Caco-2 (cell line): ENCODE measurements around the gene NCF4. TPM values are rescaled to one million over a fixed set of nuclear protein-coding genes. Genes with fewer than 3 reads are reported as not detected.

ENCODE experiments used
- BruUV-seq: library from RNA; stranded (reverse); fragments of 400-500 nt; replicated peaks from 2 replicates; lab custom pipeline; 2021; lab: Mats Ljungman, UMichigan
- CTCF ChIA-PET: fragments of 300-600 bp; sonication (Branson Sonifier 250); formaldehyde crosslinking; loops from one replicate; lab custom pipeline; 2022; ENCODE audit warnings: antibody characterized with exemption; lab: Charles Lee
- POLR2A ChIA-PET: fragments of 300-600 bp; sonication (Branson Sonifier 250); formaldehyde crosslinking; loops from one replicate; lab custom pipeline; 2022; ENCODE audit warnings: antibody characterized with exemption; lab: Charles Lee
- DNase-seq, 2 experiments: peaks; one replicate each; pipeline versions ENCODE4 v3.0.0 to v3.0.0-alpha.2; 2020 to 2022
- H3K27me3 ChIP-seq: replicated peaks from 2 replicates; pipeline ENCODE4 v1.6.0; 2011; ENCODE audit warnings: low read length; ENCODE audit not compliant: control insufficient read depth, insufficient read depth
- H3K36me3 ChIP-seq: 2 replicates; pipeline ENCODE4 v1.5.1; 2011; ENCODE audit warnings: low read length; ENCODE audit not compliant: control insufficient read depth, insufficient read depth
- H3K4me1 ChIP-seq: fragments of 250-450 bp; sonication (Bioruptor Pico); 2 replicates; pipeline ENCODE4 v1.5.1; 2020; ENCODE audit warnings: mild to moderate bottlenecking
- H3K4me3 ChIP-seq: 2 replicates; pipeline ENCODE4 v1.5.1; 2011; ENCODE audit warnings: low read depth, mild to moderate bottlenecking, control low read depth, low read length
- H3K9me3 ChIP-seq: fragments of 250-450 bp; sonication (Bioruptor Pico); 2 replicates; pipeline ENCODE4 v1.5.1; 2020; ENCODE audit warnings: mild to moderate bottlenecking, moderate library complexity
- H3K27ac Mint-ChIP-seq: one replicate; pipeline ENCODE4 v1.8.0; 2022; ENCODE audit warnings: mixed read lengths; ENCODE audit not compliant: unreplicated experiment
- H3K27me3 Mint-ChIP-seq: one replicate; pipeline ENCODE4 v1.8.0; 2022; ENCODE audit warnings: mixed read lengths; ENCODE audit not compliant: insufficient read depth, unreplicated experiment
- H3K36me3 Mint-ChIP-seq: one replicate; pipeline ENCODE4 v1.8.0; 2022; ENCODE audit warnings: mild to moderate bottlenecking, mixed read lengths; ENCODE audit not compliant: insufficient read depth, unreplicated experiment
- H3K4me1 Mint-ChIP-seq: one replicate; pipeline ENCODE4 v1.8.0; 2022; ENCODE audit warnings: low read depth, mixed read lengths; ENCODE audit not compliant: unreplicated experiment
- H3K4me3 Mint-ChIP-seq: one replicate; pipeline ENCODE4 v1.8.0; 2022; ENCODE audit warnings: mild to moderate bottlenecking, moderate library complexity, mixed read lengths; ENCODE audit not compliant: unreplicated experiment
- H3K9me3 Mint-ChIP-seq: one replicate; pipeline ENCODE4 v1.8.0; 2022; ENCODE audit warnings: mixed read lengths; ENCODE audit not compliant: unreplicated experiment
- intact Hi-C: fragments of 100-400 bp; cut with micrococcal nuclease; formaldehyde crosslinking; loops from one replicate; pipeline ENCODE4 v1.10.0; 2022; ENCODE audit not compliant: unreplicated experiment
- total RNA-seq: library from RNA; stranded (reverse); gene quantifications from 2 replicates; pipeline ENCODE4 v1.2.3, GENCODE V29; 2022
- TF ChIP-seq, protein P1 (sequence below), 2 experiments: fragments of 200-600 bp in 1 of 2; IDR thresholded peaks; 1 replicate in 1 of 2; 2 replicates in 1 of 2; pipeline versions ENCODE4 v1.5.1 to v1.8.0; 2011 to 2022; ENCODE audit warnings: antibody characterized with exemption in 1 of 2, control low read depth in 1 of 2, inconsistent platforms in 1 of 2, low read depth in 1 of 2, low read length in 1 of 2, mild to moderate bottlenecking in 1 of 2, moderate library complexity in 1 of 2; ENCODE audit not compliant: insufficient read depth in 1 of 2, severe bottlenecking in 1 of 2, unreplicated experiment in 1 of 2

NCF4 gene
- total RNA-seq, 1 experiment from 2014 or later, result not detected

DNA sequence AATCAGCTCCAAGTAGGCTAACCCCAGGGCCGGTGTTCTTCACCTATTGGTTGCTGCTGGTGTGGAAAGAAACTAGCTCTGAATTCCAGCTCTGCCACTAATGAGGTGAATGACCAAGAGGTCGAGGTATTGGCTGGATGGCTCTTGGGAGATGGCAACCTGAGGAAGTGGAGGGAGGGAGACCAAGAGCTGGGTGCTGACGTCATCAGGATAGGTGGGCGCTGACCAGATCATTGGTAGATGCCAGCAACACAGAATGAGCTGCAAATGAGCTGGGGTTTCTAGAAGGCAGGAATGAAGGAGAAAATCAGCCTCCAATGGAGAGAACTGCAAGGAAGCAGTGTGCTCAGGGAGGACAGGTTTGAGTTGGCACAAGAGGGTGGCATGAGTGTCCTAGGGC, 37.9 kb downstream of the NCF4 start:
- H3K27me3 Mint-ChIP-seq, result peaks cover 14% of the 10 kb centered on the region
- no peak overlapping the region for H3K27ac Mint-ChIP-seq
- BruUV-seq, result no TSS peak
- TF ChIP-seq, protein P1, sequence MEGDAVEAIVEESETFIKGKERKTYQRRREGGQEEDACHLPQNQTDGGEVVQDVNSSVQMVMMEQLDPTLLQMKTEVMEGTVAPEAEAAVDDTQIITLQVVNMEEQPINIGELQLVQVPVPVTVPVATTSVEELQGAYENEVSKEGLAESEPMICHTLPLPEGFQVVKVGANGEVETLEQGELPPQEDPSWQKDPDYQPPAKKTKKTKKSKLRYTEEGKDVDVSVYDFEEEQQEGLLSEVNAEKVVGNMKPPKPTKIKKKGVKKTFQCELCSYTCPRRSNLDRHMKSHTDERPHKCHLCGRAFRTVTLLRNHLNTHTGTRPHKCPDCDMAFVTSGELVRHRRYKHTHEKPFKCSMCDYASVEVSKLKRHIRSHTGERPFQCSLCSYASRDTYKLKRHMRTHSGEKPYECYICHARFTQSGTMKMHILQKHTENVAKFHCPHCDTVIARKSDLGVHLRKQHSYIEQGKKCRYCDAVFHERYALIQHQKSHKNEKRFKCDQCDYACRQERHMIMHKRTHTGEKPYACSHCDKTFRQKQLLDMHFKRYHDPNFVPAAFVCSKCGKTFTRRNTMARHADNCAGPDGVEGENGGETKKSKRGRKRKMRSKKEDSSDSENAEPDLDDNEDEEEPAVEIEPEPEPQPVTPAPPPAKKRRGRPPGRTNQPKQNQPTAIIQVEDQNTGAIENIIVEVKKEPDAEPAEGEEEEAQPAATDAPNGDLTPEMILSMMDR (IDR thresholded peaks at IDR 0.05; ENCODE audit: insufficient read depth in 1 of 2, low read depth in 1 of 2, low read length in 1 of 2, severe bottlenecking in 1 of 2, unreplicated experiment in 1 of 2), result no peak
- H3K36me3 Mint-ChIP-seq, result no peaks in the 10 kb centered on the region
- CTCF ChIA-PET, result no interaction called here
- H3K27me3 ChIP-seq, result no peaks in the 10 kb centered on the region
- H3K9me3 Mint-ChIP-seq, result peaks cover 10% of the 10 kb centered on the region
- H3K4me1 ChIP-seq, result no peaks in the 10 kb centered on the region
- no peaks in the 10 kb centered on the region for H3K36me3 ChIP-seq
- no peaks in the 10 kb centered on the region for H3K9me3 ChIP-seq
- intact Hi-C loops, result no loop called here
- H3K4me1 Mint-ChIP-seq, result no peaks in the 10 kb centered on the region
- no peak for DNase-seq
- POLR2A ChIA-PET, result no interaction called here
- no peak overlapping the region for H3K4me3 ChIP-seq
- no peak overlapping the region for H3K4me3 Mint-ChIP-seq

DNA sequence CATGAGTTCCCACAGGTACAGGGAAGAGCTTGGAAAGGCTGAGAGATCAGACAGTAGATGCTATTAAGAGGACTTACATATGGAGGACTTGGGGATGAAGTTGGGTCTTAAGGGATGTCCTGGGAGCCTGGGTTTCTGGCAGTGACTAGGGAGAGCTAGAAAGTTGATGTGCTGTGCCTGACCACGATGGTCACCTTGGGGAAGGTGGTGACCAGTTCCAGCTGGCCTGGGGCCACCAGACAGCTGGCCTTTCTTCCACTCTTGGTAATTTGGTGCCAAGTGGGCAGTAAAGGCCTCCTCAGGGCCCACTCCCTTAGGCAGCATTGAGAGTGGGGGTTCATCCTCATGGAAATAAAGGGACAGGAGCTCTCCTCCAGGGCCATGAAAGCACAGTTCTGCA, 38.7 kb downstream of the NCF4 start:
- Histone ChIP-seq H3K36me3 (no peaks in the 10 kb centered on the region), H3K9me3 (no peaks in the 10 kb centered on the region), H3K4me3 (no peak overlapping the region), H3K27me3 (no peaks in the 10 kb centered on the region), H3K4me1 (no peaks in the 10 kb centered on the region)
- intact Hi-C loops, result no loop called here
- peaks cover 10% of the 10 kb centered on the region for H3K9me3 Mint-ChIP-seq
- BruUV-seq, result no TSS peak
- no peak overlapping the region for H3K4me3 Mint-ChIP-seq
- H3K27me3 Mint-ChIP-seq, result peaks cover 15% of the 10 kb centered on the region
- no peaks in the 10 kb centered on the region for H3K4me1 Mint-ChIP-seq
- TF ChIP-seq, protein P1 (IDR thresholded peaks at IDR 0.05; ENCODE audit: insufficient read depth in 1 of 2, low read depth in 1 of 2, low read length in 1 of 2, severe bottlenecking in 1 of 2, unreplicated experiment in 1 of 2), result no peak
- no peaks in the 10 kb centered on the region for H3K36me3 Mint-ChIP-seq
- ChIA-PET CTCF (no interaction called here), POLR2A (no interaction called here)
- no peak for DNase-seq
- H3K27ac Mint-ChIP-seq, result no peak overlapping the region

DNA sequence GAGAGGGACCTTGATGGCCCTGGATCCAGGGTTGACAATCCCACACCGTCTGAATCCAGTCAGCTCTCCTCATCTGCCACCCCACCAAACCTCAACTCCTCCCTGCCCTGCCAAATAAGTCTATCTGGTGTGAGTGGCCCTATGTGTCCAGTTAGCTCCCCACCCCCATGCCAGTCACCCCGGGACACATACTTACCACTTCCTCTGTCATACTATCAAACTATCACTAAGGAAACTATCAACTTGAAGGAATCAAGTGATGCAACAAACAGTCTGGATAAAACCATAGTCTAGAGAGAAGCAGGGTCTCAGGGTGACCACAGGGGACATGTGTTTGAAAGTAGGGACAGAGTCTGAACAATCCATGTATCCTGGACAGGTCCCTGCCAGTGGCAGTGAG, 39.4 kb downstream of the NCF4 start:
- H3K9me3 ChIP-seq, result no peaks in the 10 kb centered on the region
- H3K36me3 ChIP-seq, result no peaks in the 10 kb centered on the region
- intact Hi-C loops, result no loop called here
- Mint-ChIP-seq H3K4me1 (no peaks in the 10 kb centered on the region), H3K9me3 (peaks cover 10% of the 10 kb centered on the region), H3K4me3 (no peak overlapping the region), H3K27me3 (peaks cover 15% of the 10 kb centered on the region), H3K36me3 (no peaks in the 10 kb centered on the region), H3K27ac (no peak overlapping the region)
- ChIA-PET CTCF (no interaction called here), POLR2A (no interaction called here)
- no TSS peak for BruUV-seq
- no peak for DNase-seq
- H3K27me3 ChIP-seq, result no peaks in the 10 kb centered on the region
- TF ChIP-seq, protein P1 (IDR thresholded peaks at IDR 0.05; ENCODE audit: insufficient read depth in 1 of 2, low read depth in 1 of 2, low read length in 1 of 2, severe bottlenecking in 1 of 2, unreplicated experiment in 1 of 2), result no peak
- H3K4me3 ChIP-seq, result no peak overlapping the region
- H3K4me1 ChIP-seq, result no peaks in the 10 kb centered on the region
